ENCODE measurements around the gene ABLIM3.

Gene ABLIM3

GRCh38 chr5:149284501-149284900 is 143.2 kb downstream of the ABLIM3 start:
- no peak for DNase-seq

GRCh38 chr5:149285153-149285552 is 143.9 kb downstream of the ABLIM3 start:
- DNase-seq = no peak

GRCh38 chr5:149288436-149288835 is 147.1 kb downstream of the ABLIM3 start:
- no peak for DNase-seq

GRCh38 chr5:149289301-149289700 is 148.0 kb downstream of the ABLIM3 start:
- DNase-seq = no peak

- DNase-seq = no peak
Measured at GRCh38 chr5:149294872-149295829, 153.9 kb downstream of the ABLIM3 start.

GRCh38 chr5:149297340-149298025 is 156.2 kb downstream of the ABLIM3 start:
- no peak for DNase-seq

- DNase-seq = no peak
Measured at GRCh38 chr5:149298163-149298562, 156.9 kb downstream of the ABLIM3 start.

- no peak for DNase-seq
Measured at GRCh38 chr5:149298842-149299404, 157.6 kb downstream of the ABLIM3 start.

GRCh38 chr5:149299451-149300054 is 158.3 kb downstream of the ABLIM3 start:
- no peak for DNase-seq

GRCh38 chr5:149300441-149300840 is 159.1 kb downstream of the ABLIM3 start:
- DNase-seq = no peak

GRCh38 chr5:149301049-149301743 is 159.9 kb downstream of the ABLIM3 start:
- no peak for DNase-seq

- DNase-seq = no peak
Measured at GRCh38 chr5:149301744-149302380, 160.6 kb downstream of the ABLIM3 start.

GRCh38 chr5:149302641-149303040 is 161.3 kb downstream of the ABLIM3 start:
- no peak for DNase-seq

GRCh38 chr5:149303210-149303609 is 161.9 kb downstream of the ABLIM3 start:
- DNase-seq = no peak

- DNase-seq = no peak
Measured at GRCh38 chr5:149304195-149305078, 163.1 kb downstream of the ABLIM3 start.

GRCh38 chr5:149309354-149309753 is 168.1 kb downstream of the ABLIM3 start:
- DNase-seq = no peak

Measured in NCI-H1105 treated with DMSO at 0.1 percent for 48 hours (cell line).